Right atrium auricular region (tissue), 2 donors: ENCODE data around the gene LRP1B. TPM values are rescaled to one million over a fixed set of nuclear protein-coding genes. Genes with fewer than 3 reads are reported as not detected.

Experiments used
- DNase-seq: peaks from one replicate; pipeline ENCODE4 v3.0.0-alpha.2; 2019; ENCODE audit warnings: low spot score
- H3K27ac ChIP-seq, 2 donors: fragments of 200-600 bp; sonication (generic); 1 replicate in 1 of 2; 2 replicates in 1 of 2; pipeline ENCODE4 v1.5.1; 2016 to 2019
- H3K27me3 ChIP-seq, 2 donors: fragments of 200-600 bp; sonication (generic); one replicate each; pipeline versions ENCODE4 v1.5.1 to v1.6.0; 2017 to 2019
- H3K36me3 ChIP-seq: fragments of 200-600 bp; sonication (generic); one replicate; pipeline ENCODE4 v1.5.1; 2016
- H3K4me1 ChIP-seq, 2 donors: fragments of 200-600 bp; sonication (generic); one replicate each; pipeline versions ENCODE4 v1.5.1 to v1.6.0; 2017 to 2019
- H3K4me3 ChIP-seq, 2 donors: fragments of 200-600 bp; sonication (generic); 1 replicate in 1 of 2; 2 replicates in 1 of 2; pipeline ENCODE4 v1.5.1; 2017 to 2019; ENCODE audit warnings: mild to moderate bottlenecking in 1 of 2, moderate library complexity in 1 of 2
- H3K9me3 ChIP-seq, 2 donors: fragments of 200-600 bp; sonication (generic); one replicate each; pipeline ENCODE4 v1.5.1; 2019
- CTCF ChIP-seq, 2 donors: fragments of 200-600 bp; sonication (generic); IDR thresholded peaks; one replicate each; pipeline ENCODE4 v1.5.1; 2019; ENCODE audit warnings: antibody characterized with exemption in 2 of 2
- total RNA-seq, 2 donors: library from RNA; depleted of rRNA; stranded (reverse); fragments of >200 nt; gene quantifications; one replicate each; pipeline ENCODE4 v1.1.0, GENCODE V29; 2016

Gene LRP1B
- total RNA-seq, 2 donors from 2014 or later: 0.44 to 0.47 TPM

DNA sequence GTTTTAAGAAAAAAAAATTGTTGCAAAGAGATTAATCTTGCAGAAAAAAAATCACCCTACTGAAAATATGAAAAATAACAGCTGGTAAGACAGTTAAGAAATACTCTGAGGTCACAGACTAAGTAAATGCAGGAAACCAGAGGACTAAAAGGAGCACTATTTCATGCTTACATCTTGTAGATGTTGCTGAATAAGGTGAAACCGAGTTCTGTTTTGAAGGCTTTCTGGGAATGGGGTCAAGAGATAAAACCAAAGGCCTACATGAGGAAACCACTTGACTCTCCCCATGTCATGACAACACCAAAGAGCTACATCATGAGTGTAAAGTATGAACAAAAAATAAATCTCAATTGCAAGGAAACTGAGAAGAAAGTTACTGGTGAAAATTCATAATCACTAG lies 197.6 kb downstream of the LRP1B start:
- H3K27me3 ChIP-seq: no peaks in the 10 kb centered on the region
- no peak for TF ChIP-seq CTCF (IDR thresholded peaks at IDR 0.05)
- no peaks in the 10 kb centered on the region for H3K36me3 ChIP-seq
- no peak for DNase-seq
- peaks cover 0 to 7% of the 10 kb centered on the region in 2 donors for H3K9me3 ChIP-seq
- H3K4me1 ChIP-seq: no peaks in the 10 kb centered on the region
- H3K27ac ChIP-seq: no peak overlapping the region
- H3K4me3 ChIP-seq: no peak overlapping the region

GRCh38 chr2:141932261-141932660 lies 198.6 kb downstream of the LRP1B start:
- no peak for DNase-seq
- H3K27me3 ChIP-seq: no peaks in the 10 kb centered on the region
- H3K36me3 ChIP-seq: no peaks in the 10 kb centered on the region
- no peaks in the 10 kb centered on the region for H3K4me1 ChIP-seq
- no peak for TF ChIP-seq CTCF (IDR thresholded peaks at IDR 0.05)
- H3K27ac ChIP-seq: no peak overlapping the region
- no peaks in the 10 kb centered on the region for H3K9me3 ChIP-seq
- no peak overlapping the region for H3K4me3 ChIP-seq

DNA sequence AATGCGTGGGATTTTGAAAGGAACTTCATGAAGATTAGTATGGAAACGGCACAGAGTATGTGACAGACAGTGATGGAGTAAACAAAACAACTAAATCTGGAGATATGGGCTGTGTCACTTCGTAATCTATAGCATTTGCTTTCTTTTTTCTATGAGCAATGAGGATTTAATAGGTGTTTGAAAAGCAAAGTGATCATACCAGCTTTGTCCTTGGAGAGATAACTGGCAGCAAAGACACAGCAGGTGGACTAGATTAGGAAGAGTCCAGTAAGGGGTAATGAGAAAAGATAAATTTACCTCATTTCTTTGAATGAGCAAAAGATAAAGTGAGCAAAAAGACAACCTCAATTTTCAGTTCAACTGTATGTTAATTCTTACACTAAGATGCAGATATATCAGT lies 199.0 kb downstream of the LRP1B start:
- Histone ChIP-seq H3K4me3 (no peak overlapping the region), H3K27me3 (no peaks in the 10 kb centered on the region), H3K36me3 (no peaks in the 10 kb centered on the region), H3K9me3 (no peaks in the 10 kb centered on the region), H3K4me1 (no peaks in the 10 kb centered on the region), H3K27ac (no peak overlapping the region)
- no peak for DNase-seq
- TF ChIP-seq CTCF (IDR thresholded peaks at IDR 0.05): no peak

DNA sequence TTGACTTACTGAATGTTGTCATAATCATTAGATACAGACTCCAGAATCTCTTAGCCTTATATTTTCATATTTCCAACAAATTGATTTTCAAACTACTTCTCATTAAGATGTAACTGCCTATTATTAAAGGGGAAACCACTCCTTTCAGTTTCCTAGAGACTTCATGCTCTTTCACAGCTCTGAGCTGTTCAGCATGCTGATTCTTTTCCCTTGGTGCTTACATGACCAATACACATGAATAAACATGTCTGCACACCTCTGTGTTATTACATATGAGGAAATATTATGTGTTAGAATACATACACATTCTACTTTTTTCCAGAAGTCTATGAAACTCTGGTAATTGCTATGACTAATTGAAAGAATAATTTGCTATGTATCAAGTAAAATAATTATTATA lies 200.0 kb downstream of the LRP1B start:
- Histone ChIP-seq H3K9me3 (no peaks in the 10 kb centered on the region), H3K27me3 (no peaks in the 10 kb centered on the region), H3K36me3 (no peaks in the 10 kb centered on the region), H3K27ac (no peak overlapping the region), H3K4me1 (no peaks in the 10 kb centered on the region), H3K4me3 (no peak overlapping the region)
- no peak for TF ChIP-seq CTCF (IDR thresholded peaks at IDR 0.05)
- no peak for DNase-seq

DNA sequence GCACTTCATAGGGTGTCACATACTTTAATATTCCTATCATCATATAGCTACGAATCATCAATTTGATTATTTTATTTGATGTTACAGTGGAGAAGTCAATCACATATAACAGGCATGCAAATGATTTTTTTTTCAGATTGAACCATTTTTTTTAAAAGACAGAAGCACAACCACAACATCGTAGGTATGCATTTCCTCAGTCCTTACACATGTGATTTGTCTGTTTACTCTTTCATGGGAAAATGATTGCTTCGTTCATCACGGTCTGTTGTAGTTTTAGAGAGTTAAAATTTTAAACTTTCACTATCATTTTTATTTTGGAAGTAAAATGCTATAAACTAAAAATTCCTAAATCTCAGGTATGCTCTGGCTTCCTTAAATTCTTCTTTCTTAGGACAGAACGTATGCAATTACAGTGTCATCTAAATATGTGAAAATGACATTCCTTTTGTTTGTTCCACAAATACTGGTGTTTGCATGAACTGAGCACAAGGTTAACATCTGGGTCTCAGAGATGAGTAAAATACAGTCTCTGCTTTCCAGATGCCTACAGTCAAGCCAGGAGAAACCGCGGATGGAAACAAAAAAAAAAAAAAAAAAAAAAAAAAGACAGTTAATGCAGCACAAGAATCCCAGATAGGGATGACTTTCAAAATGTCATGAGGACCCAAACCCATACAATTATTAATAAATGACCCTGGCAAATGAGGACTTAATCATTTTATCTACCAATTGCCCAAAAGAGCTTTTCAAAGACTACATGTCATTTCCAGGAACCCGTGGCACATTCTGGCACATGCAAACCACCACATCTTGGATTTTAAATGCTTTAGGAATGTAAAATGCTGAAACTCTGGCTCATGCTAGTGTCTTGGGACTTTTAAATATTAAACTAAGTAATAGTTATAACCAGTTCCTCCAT lies 201.2 kb downstream of the LRP1B start:
- TF ChIP-seq CTCF (IDR thresholded peaks at IDR 0.05): no peak
- H3K4me1 ChIP-seq: no peaks in the 10 kb centered on the region
- no peaks in the 10 kb centered on the region for H3K27me3 ChIP-seq
- H3K36me3 ChIP-seq: no peaks in the 10 kb centered on the region
- H3K4me3 ChIP-seq: no peak overlapping the region
- no peak overlapping the region for H3K27ac ChIP-seq
- H3K9me3 ChIP-seq: no peaks in the 10 kb centered on the region
- no peak for DNase-seq
